Endothelial cell of umbilical vein (primary cell): ENCODE results near the gene UBTD2.

Experiments
- EZH2 ChIP-seq: IDR thresholded peaks from 2 replicates; pipeline ENCODE4 v1.6.1; 2012; ENCODE audit warnings: borderline replicate concordance, low read depth, mild to moderate bottlenecking, moderate library complexity, low read length, inconsistent platforms; ENCODE audit not compliant: severe bottlenecking
- FOS ChIP-seq: IDR thresholded peaks from 2 replicates; pipeline ENCODE4 v1.6.1; 2011; ENCODE audit warnings: mild to moderate bottlenecking, low read length, moderate library complexity, borderline replicate concordance; ENCODE audit not compliant: insufficient read depth
- GATA2 ChIP-seq: IDR thresholded peaks from 2 replicates; pipeline ENCODE4 v1.7.0; 2011; ENCODE audit warnings: low read depth, mild to moderate bottlenecking, moderate library complexity, mixed read lengths, low read length; ENCODE audit not compliant: insufficient read length, insufficient read depth
- JUN ChIP-seq: IDR thresholded peaks from 2 replicates; pipeline ENCODE4 v1.6.1; 2011; ENCODE audit warnings: borderline replicate concordance, low read depth; ENCODE audit not compliant: insufficient read length, insufficient read depth
- MYC ChIP-seq: IDR thresholded peaks from one replicate; pipeline ENCODE4 v1.6.1; 2011; ENCODE audit warnings: mild to moderate bottlenecking, low read depth, low read length
- POLR2A ChIP-seq: IDR thresholded peaks from 2 replicates; pipeline ENCODE4 v1.6.1; 2012; ENCODE audit warnings: low read depth, mild to moderate bottlenecking, control low read depth, low read length
- POLR2AphosphoS5 ChIP-seq: IDR thresholded peaks from 2 replicates; pipeline ENCODE4 v1.6.1; 2012; ENCODE audit warnings: low read depth, mild to moderate bottlenecking, control low read depth, low read length, moderate library complexity; ENCODE audit not compliant: insufficient read depth
- TF ChIP-seq, protein P1 (sequence below), 2 donors: IDR thresholded peaks; 1 replicate in 1 of 2; 2 replicates in 1 of 2; pipeline ENCODE4 v1.5.1; 2011; ENCODE audit warnings: low read length in 2 of 2, mild to moderate bottlenecking in 2 of 2, moderate library complexity in 2 of 2, control low read depth in 1 of 2, inconsistent platforms in 1 of 2, low read depth in 1 of 2; ENCODE audit not compliant: insufficient read depth in 1 of 2; ENCODE audit errors: extremely low read depth in 1 of 2
- TF ChIP-seq, protein P2 (sequence below): IDR thresholded peaks from 2 replicates; pipeline ENCODE4 v1.6.1; 2011; ENCODE audit not compliant: insufficient read depth, insufficient read length

DNA sequence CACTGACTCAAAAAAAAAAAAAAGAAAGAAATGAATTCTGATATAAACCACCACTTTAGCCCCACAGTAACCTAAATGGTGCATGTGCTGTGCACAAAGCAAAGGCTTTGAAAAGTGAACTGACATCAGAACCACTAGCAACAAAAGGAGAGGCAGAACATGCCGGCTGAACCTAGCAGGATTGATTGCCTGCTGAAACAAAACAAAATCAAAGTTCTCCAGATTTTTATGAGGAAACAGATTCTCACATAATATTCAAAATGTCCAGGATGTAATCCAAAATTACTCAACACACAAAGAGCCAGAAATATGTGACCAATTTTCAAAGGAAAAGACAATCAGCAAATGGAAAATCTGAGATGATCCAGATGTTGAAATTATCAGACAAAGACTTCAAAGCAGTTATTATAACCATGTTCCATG, 37.9 kb downstream of the UBTD2 start:
- TF ChIP-seq, protein P1, sequence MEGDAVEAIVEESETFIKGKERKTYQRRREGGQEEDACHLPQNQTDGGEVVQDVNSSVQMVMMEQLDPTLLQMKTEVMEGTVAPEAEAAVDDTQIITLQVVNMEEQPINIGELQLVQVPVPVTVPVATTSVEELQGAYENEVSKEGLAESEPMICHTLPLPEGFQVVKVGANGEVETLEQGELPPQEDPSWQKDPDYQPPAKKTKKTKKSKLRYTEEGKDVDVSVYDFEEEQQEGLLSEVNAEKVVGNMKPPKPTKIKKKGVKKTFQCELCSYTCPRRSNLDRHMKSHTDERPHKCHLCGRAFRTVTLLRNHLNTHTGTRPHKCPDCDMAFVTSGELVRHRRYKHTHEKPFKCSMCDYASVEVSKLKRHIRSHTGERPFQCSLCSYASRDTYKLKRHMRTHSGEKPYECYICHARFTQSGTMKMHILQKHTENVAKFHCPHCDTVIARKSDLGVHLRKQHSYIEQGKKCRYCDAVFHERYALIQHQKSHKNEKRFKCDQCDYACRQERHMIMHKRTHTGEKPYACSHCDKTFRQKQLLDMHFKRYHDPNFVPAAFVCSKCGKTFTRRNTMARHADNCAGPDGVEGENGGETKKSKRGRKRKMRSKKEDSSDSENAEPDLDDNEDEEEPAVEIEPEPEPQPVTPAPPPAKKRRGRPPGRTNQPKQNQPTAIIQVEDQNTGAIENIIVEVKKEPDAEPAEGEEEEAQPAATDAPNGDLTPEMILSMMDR (IDR thresholded peaks at IDR 0.05; ENCODE audit: extremely low read depth in 1 of 2, insufficient read depth in 1 of 2, low read depth in 1 of 2, low read length in 2 of 2), result no peak
- TF ChIP-seq POLR2A (no peak), EZH2 (no peak), JUN (no peak), POLR2AphosphoS5 (no peak), MYC (no peak), FOS (no peak), GATA2 (no peak)
- TF ChIP-seq, protein P2, sequence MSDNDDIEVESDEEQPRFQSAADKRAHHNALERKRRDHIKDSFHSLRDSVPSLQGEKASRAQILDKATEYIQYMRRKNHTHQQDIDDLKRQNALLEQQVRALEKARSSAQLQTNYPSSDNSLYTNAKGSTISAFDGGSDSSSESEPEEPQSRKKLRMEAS, result no peak
